ENCODE results near the gene PPHLN1. TPM values are rescaled to one million over a fixed set of nuclear protein-coding genes. Genes with fewer than 3 reads are reported as not detected.

The PPHLN1 gene
- total RNA-seq, result 92.1 TPM

GRCh38 chr12:42325653-42326474 lies at the start of gene PPHLN1, which contains the start of gene ZCRB1:
Gene PPHLN1, plus strand, starts transcription at chr12:42326167. Its CDS starts 9,736 bp downstream, at chr12:42335903.
Gene ZCRB1, minus strand, starts transcription at chr12:42326094. Its CDS starts 1,992 bp downstream, at chr12:42324102.

Other genes starting within 250 kb of the PPHLN1 start
- 31.5 TPM for gene GXYLT1, start 181.3 kb upstream of the PPHLN1 start, total RNA-seq
- 75.3 TPM for gene YAF2, start 87.9 kb upstream of the PPHLN1 start, total RNA-seq
- gene ZCRB1, start 73 bp upstream of the PPHLN1 start, total RNA-seq, result 29.8 TPM